T-cell (primary cell): Measurements from ENCODE around the gene CRYBB3. TPM values are rescaled to one million over a fixed set of nuclear protein-coding genes. Genes with fewer than 3 reads are reported as not detected.

Experiments used
- ATAC-seq, 4 experiments: fragments of 200-7000 bp in 3 of 4; fragments of 150-1000 bp in 1 of 4; cut with Tn5 transposase; replicated peaks in 1 of 4; 1 replicate in 3 of 4; 2 replicates in 1 of 4; pipeline ENCODE4 v1.10.0; 2021; ENCODE audit warnings: moderate library complexity in 3 of 4, mild to moderate bottlenecking in 2 of 4, moderate number of reproducible peaks in 1 of 4
- CTCF ChIA-PET, 2 donors: fragments of 300-600 bp; sonication (Branson Sonifier 250); formaldehyde crosslinking; loops; one replicate each; lab custom pipeline; 2022; ENCODE audit warnings: antibody characterized with exemption in 2 of 2; lab: Charles Lee
- POLR2A ChIA-PET, 2 donors: fragments of 300-600 bp; sonication (Branson Sonifier 250); formaldehyde crosslinking; loops; one replicate each; lab custom pipeline; 2022; ENCODE audit warnings: antibody characterized with exemption in 2 of 2; lab: Charles Lee
- DNase-seq, 35 experiments: peaks; one replicate each; pipeline versions ENCODE4 v3.0.0 to v3.0.0-alpha.2; 2013 to 2023
- H3K27ac ChIP-seq: one replicate; pipeline ENCODE4 v1.5.1; 2013; ENCODE audit warnings: low read length
- H3K27me3 ChIP-seq, 2 experiments: replicated peaks in 1 of 2; 1 replicate in 1 of 2; 2 replicates in 1 of 2; pipeline versions ENCODE4 v1.6.1 to v1.7.0; 2013; ENCODE audit warnings: low read length in 1 of 2, mixed read lengths in 1 of 2; ENCODE audit not compliant: control insufficient read depth in 2 of 2, insufficient read depth in 2 of 2; ENCODE audit errors: extremely low read depth in 1 of 2
- H3K36me3 ChIP-seq, 2 donors: 1 replicate in 1 of 2; 2 replicates in 1 of 2; pipeline versions ENCODE4 v1.6.1 to v1.7.0; 2013; ENCODE audit warnings: low read length in 1 of 2; ENCODE audit not compliant: control insufficient read depth in 2 of 2, insufficient read depth in 1 of 2; ENCODE audit errors: extremely low read depth in 1 of 2
- H3K4me1 ChIP-seq, 2 experiments: 1 replicate in 1 of 2; 2 replicates in 1 of 2; pipeline versions ENCODE4 v1.6.1 to v1.7.0; 2013; ENCODE audit warnings: low read length in 2 of 2, mixed read lengths in 1 of 2; ENCODE audit not compliant: insufficient read depth in 2 of 2, control insufficient read depth in 1 of 2; ENCODE audit errors: extremely low read depth in 1 of 2
- H3K4me3 ChIP-seq, 2 donors: 1 replicate in 1 of 2; 2 replicates in 1 of 2; pipeline versions ENCODE4 v1.5.1 to v1.7.0; 2013; ENCODE audit warnings: mild to moderate bottlenecking in 2 of 2, low read length in 1 of 2, moderate library complexity in 1 of 2; ENCODE audit not compliant: control insufficient read depth in 1 of 2; ENCODE audit errors: extremely low read depth in 1 of 2
- H3K9me3 ChIP-seq: 2 replicates; pipeline ENCODE4 v1.7.0; 2013
- H3K27ac Mint-ChIP-seq, 2 donors: one replicate each; pipeline ENCODE4 v1.8.0; 2020 to 2021; ENCODE audit warnings: mild to moderate bottlenecking in 2 of 2, mixed read lengths in 2 of 2
- H3K27me3 Mint-ChIP-seq, 2 donors: one replicate each; pipeline ENCODE4 v1.8.0; 2021 to 2022; ENCODE audit warnings: mixed read lengths in 2 of 2
- H3K36me3 Mint-ChIP-seq: one replicate; pipeline ENCODE4 v1.8.0; 2021; ENCODE audit warnings: mixed read lengths
- H3K4me1 Mint-ChIP-seq, 3 donors: one replicate each; pipeline ENCODE4 v1.8.0; 2020 to 2022; ENCODE audit warnings: mixed read lengths in 3 of 3, mild to moderate bottlenecking in 1 of 3
- H3K4me3 Mint-ChIP-seq, 3 donors: one replicate each; pipeline ENCODE4 v1.8.0; 2020 to 2022; ENCODE audit warnings: mild to moderate bottlenecking in 3 of 3, mixed read lengths in 3 of 3, moderate library complexity in 3 of 3
- H3K9me3 Mint-ChIP-seq, 3 donors: one replicate each; pipeline ENCODE4 v1.8.0; 2020 to 2022; ENCODE audit warnings: mixed read lengths in 3 of 3
- WGBS: methylation state at CpG from one replicate; pipeline ENCODE4 v1.1.5; 2013; ENCODE audit warnings: missing lambda C conversion rate; ENCODE audit not compliant: insufficient coverage; 5-methylcytosine and 5-hydroxymethylcytosine counted together
- total RNA-seq, 35 experiments: library from RNA in 6 of 35; stranded (reverse) in 6 of 35; fragments of 120-200 nt in 1 of 35; gene quantifications; one replicate each; pipeline versions ENCODE4 v1.2.1 to v1.2.4 and lab custom pipeline; 2013 to 2026

Gene CRYBB3
- total RNA-seq, 5 donors from 2014 or later (not counting 1 experiment from before 2014, with no cell fraction given): 0.89 TPM; not detected in 4

DNA sequence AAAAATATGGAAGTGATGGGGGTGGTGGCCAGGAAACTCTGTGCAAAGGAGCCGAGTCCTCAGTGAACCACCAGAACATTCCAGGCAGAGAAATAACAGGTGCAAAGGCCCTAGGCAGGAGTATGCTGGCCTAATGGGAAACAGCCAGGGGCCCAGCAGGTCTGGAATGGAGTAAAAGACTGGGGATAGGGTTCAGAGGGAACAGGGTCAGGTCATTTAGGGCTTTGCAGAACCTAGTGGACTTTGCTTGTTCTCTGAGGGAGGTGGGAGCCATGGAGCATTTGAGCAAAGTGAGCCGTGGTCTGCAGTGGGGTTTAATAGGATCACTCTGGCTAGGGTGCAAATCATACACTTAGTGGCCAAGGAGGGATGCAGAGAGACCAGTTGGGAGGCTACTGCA, 8.7 kb downstream of the CRYBB3 start:
- POLR2A ChIA-PET: no interaction called here
- WGBS: 100% methylated on average over 1 of the region's 2 CpGs

DNA sequence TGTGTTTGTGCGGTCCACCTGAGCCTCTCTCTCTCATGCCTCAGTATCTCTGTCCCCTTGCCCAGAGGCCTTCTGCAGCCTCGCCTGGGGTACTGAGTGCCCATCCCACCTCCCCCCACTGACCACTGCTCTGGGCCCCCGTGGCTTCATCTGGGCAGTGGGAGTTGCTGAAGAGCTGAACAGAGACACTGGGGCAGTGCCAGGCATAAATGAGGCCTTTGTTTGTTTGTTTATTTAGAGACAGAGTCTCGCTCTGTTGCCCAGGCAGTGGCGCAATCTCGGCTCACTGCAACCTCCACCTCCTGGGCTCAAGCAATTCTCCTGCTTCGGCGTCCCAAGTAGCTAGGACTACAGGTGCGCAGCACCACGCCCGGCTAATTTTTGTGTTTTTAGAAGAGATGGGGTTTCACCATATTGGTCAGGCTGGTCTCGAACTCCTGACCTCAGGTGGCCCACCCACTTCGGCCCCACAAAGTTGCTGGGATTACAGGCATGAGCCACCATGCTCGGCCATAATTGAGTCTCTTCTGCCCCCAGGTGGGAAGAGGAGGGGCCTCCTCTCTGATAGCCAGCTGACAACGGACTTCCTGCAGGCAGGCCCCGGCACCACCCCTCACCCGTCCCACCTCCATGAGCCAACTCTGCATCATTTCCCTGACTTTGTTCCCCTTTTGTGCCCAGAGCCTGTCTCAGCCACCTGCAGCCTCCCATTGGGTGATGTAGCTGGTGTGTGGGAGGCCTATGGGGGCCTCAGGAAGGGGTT, 9.3 kb downstream of the CRYBB3 start:
- ATAC-seq (no peak), DNase-seq (no peak)
- peaks cover 0 to 7% of the 10 kb centered on the region in 2 donors for H3K27me3 Mint-ChIP-seq
- ChIA-PET POLR2A (no interaction called here), CTCF (no interaction called here)
- H3K9me3 Mint-ChIP-seq: peaks cover 5 to 8% (median 5%) of the 10 kb centered on the region in 3 donors
- no peak overlapping the region for H3K27ac Mint-ChIP-seq
- H3K4me1 Mint-ChIP-seq: no peaks in the 10 kb centered on the region
- WGBS: 75% methylated on average over 2 of the region's 17 CpGs
- no peak overlapping the region for H3K4me3 ChIP-seq
- H3K27ac ChIP-seq: no peak overlapping the region
- no peaks in the 10 kb centered on the region for H3K4me1 ChIP-seq
- H3K9me3 ChIP-seq: no peaks in the 10 kb centered on the region
- no peak overlapping the region for H3K4me3 Mint-ChIP-seq
- no peaks in the 10 kb centered on the region for H3K36me3 ChIP-seq
- H3K36me3 Mint-ChIP-seq: no peaks in the 10 kb centered on the region
- H3K27me3 ChIP-seq: peaks cover 0 to 5% of the 10 kb centered on the region in 2 experiments

More for the DNA sequence above, 8.7 kb downstream of the CRYBB3 start:
- peaks cover 0 to 2% of the 10 kb centered on the region in 2 donors for H3K27me3 Mint-ChIP-seq
- H3K27ac Mint-ChIP-seq: no peak overlapping the region
- Histone ChIP-seq H3K4me1 (no peaks in the 10 kb centered on the region), H3K27ac (no peak overlapping the region), H3K9me3 (no peaks in the 10 kb centered on the region), H3K36me3 (no peaks in the 10 kb centered on the region), H3K4me3 (no peak overlapping the region), H3K27me3 (peaks cover 0 to 5% of the 10 kb centered on the region in 2 experiments)
- H3K9me3 Mint-ChIP-seq: peaks cover 0 to 3% (median under 1%) of the 10 kb centered on the region in 3 donors
- H3K4me1 Mint-ChIP-seq: no peaks in the 10 kb centered on the region
- H3K36me3 Mint-ChIP-seq: no peaks in the 10 kb centered on the region
- no peak overlapping the region for H3K4me3 Mint-ChIP-seq
- DNase-seq: no peak
- no peak for ATAC-seq
- CTCF ChIA-PET: no interaction called here

DNA sequence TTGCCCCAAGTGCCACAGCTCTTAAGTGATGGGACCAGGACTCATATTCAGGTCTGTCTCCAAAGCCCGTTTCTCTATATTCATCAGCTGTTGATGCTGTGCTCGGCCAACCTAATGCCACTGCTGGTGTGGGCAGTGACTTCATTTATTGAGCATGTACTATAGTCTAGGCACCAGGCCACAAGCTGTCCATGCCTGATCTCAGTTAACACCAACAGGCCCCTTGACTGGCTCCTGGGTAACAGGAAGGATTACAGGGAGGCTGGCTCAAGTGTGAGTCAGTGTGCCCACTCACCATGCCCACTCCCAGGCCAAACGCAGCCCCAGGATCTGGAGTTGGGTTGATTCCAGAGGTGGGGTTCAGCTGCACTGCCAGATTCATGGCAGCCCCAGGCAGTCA, 11.1 kb downstream of the CRYBB3 start:
- WGBS: 90% methylated on average over 2 of the region's 3 CpGs
- H3K4me1 ChIP-seq: no peaks in the 10 kb centered on the region

GRCh38 chr22:25212337-25212736, 12.7 kb downstream of the CRYBB3 start:
- no peaks in the 10 kb centered on the region for H3K36me3 ChIP-seq
- POLR2A ChIA-PET: no interaction called here
- ATAC-seq (no peak), DNase-seq (no peak)
- no peak overlapping the region for H3K4me3 ChIP-seq
- H3K9me3 ChIP-seq: no peaks in the 10 kb centered on the region
- Mint-ChIP-seq H3K27ac (no peak overlapping the region), H3K27me3 (peaks cover 7 to 17% of the 10 kb centered on the region in 2 donors), H3K9me3 (peaks cover 5 to 8% (median 7%) of the 10 kb centered on the region in 3 donors), H3K36me3 (no peaks in the 10 kb centered on the region), H3K4me1 (no peaks in the 10 kb centered on the region), H3K4me3 (no peak overlapping the region)
- no CpG with 5 or more reads among the region's 3 CpGs for WGBS
- no peaks in the 10 kb centered on the region for H3K4me1 ChIP-seq
- H3K27me3 ChIP-seq: peaks cover 2 to 5% of the 10 kb centered on the region in 2 experiments
- H3K27ac ChIP-seq: no peak overlapping the region
- CTCF ChIA-PET: no interaction called here

More for the DNA sequence above, 11.1 kb downstream of the CRYBB3 start:
- peaks cover 0 to 5% of the 10 kb centered on the region in 2 experiments for H3K27me3 ChIP-seq
- no peaks in the 10 kb centered on the region for H3K36me3 ChIP-seq
- DNase-seq: no peak
- no peaks in the 10 kb centered on the region for H3K4me1 Mint-ChIP-seq
- peaks cover 4 to 7% of the 10 kb centered on the region in 2 donors for H3K27me3 Mint-ChIP-seq
- no peak overlapping the region for H3K4me3 Mint-ChIP-seq
- H3K9me3 ChIP-seq: no peaks in the 10 kb centered on the region
- H3K9me3 Mint-ChIP-seq: peaks cover 5 to 8% (median 7%) of the 10 kb centered on the region in 3 donors
- no peak overlapping the region for H3K4me3 ChIP-seq
- H3K27ac ChIP-seq: no peak overlapping the region
- H3K36me3 Mint-ChIP-seq: no peaks in the 10 kb centered on the region
- CTCF ChIA-PET: no interaction called here
- POLR2A ChIA-PET: no interaction called here
- no peak for ATAC-seq
- no peak overlapping the region for H3K27ac Mint-ChIP-seq

GRCh38 chr22:25213221-25213620, 13.6 kb downstream of the CRYBB3 start:
- ATAC-seq: no peak
- no peaks in the 10 kb centered on the region for H3K4me1 Mint-ChIP-seq
- WGBS: no CpG with 5 or more reads among the region's 3 CpGs

DNA sequence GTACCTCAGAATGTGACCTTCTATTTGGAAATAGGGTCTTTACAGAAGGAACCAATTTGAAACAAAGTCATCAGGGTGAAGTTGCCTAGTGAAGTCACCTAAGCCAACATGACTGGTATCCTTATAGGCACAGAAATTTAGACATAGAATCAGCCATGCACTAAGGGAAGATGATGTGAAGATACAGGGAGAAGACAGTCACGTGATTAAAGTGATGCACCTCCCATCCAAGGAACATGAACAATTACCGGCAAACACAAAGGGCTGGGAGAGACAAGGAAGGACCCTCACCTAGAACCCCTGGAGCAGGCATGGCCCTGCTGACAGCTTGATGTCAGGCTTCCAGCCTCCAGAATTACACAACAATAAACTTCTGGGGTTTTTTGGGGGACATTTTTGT, 16.6 kb downstream of the CRYBB3 start:
- ChIA-PET POLR2A (no interaction called here), CTCF (no interaction called here)
- no peak overlapping the region for H3K27ac Mint-ChIP-seq
- H3K4me3 Mint-ChIP-seq: no peak overlapping the region
- Histone ChIP-seq H3K36me3 (no peaks in the 10 kb centered on the region), H3K27ac (no peak overlapping the region), H3K27me3 (peaks cover 2 to 12% of the 10 kb centered on the region in 2 experiments), H3K9me3 (no peaks in the 10 kb centered on the region), H3K4me1 (no peaks in the 10 kb centered on the region), H3K4me3 (no peak overlapping the region)
- H3K4me1 Mint-ChIP-seq: no peaks in the 10 kb centered on the region
- DNase-seq (no peak), ATAC-seq (no peak)
- H3K9me3 Mint-ChIP-seq: peaks cover 5 to 8% (median 7%) of the 10 kb centered on the region in 3 donors
- no CpG with 5 or more reads among the region's 2 CpGs for WGBS
- H3K27me3 Mint-ChIP-seq: peaks cover 17 to 20% of the 10 kb centered on the region in 2 donors
- H3K36me3 Mint-ChIP-seq: no peaks in the 10 kb centered on the region

More at GRCh38 chr22:25213221-25213620, 13.6 kb downstream of the CRYBB3 start:
- Histone ChIP-seq H3K4me3 (no peak overlapping the region), H3K27me3 (peaks cover 2 to 10% of the 10 kb centered on the region in 2 experiments), H3K9me3 (no peaks in the 10 kb centered on the region), H3K4me1 (no peaks in the 10 kb centered on the region), H3K27ac (no peak overlapping the region), H3K36me3 (no peaks in the 10 kb centered on the region)
- H3K4me3 Mint-ChIP-seq: no peak overlapping the region
- peaks cover 11 to 17% of the 10 kb centered on the region in 2 donors for H3K27me3 Mint-ChIP-seq
- H3K27ac Mint-ChIP-seq: no peak overlapping the region
- DNase-seq: no peak
- no peaks in the 10 kb centered on the region for H3K36me3 Mint-ChIP-seq
- ChIA-PET POLR2A (no interaction called here), CTCF (no interaction called here)
- peaks cover 5 to 8% (median 7%) of the 10 kb centered on the region in 3 donors for H3K9me3 Mint-ChIP-seq
